Measurements from ENCODE around the gene TES. TPM values are rescaled to one million over a fixed set of nuclear protein-coding genes. Genes with fewer than 3 reads are reported as not detected.

TES gene
- total and polyA plus RNA-seq, 9 of the 15 experiments (the other 6 are each of a cell fraction or from before 2014, with no cell fraction given) = 20.7 to 61.6 (median 53.8) TPM

DNA sequence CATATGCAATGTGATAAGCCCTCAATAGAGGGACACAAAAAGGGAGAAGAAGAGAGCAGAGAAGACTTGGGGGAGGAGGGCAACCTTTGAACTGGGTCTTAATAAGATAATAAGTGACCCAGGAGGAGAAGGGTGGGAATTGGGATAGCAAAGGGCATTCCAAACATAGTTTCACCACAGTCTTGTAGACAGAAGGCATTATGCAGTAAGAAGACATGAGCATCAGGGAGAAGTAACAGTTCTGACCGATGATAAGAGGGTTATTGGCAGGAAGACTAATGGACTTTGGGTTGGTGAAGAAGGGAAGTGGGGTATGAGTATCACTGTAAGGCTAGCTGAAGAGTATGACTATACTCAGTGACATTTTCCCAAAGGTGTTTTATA, 63.6 kb downstream of the TES start (continued):
- TF ChIP-seq, protein P1, sequence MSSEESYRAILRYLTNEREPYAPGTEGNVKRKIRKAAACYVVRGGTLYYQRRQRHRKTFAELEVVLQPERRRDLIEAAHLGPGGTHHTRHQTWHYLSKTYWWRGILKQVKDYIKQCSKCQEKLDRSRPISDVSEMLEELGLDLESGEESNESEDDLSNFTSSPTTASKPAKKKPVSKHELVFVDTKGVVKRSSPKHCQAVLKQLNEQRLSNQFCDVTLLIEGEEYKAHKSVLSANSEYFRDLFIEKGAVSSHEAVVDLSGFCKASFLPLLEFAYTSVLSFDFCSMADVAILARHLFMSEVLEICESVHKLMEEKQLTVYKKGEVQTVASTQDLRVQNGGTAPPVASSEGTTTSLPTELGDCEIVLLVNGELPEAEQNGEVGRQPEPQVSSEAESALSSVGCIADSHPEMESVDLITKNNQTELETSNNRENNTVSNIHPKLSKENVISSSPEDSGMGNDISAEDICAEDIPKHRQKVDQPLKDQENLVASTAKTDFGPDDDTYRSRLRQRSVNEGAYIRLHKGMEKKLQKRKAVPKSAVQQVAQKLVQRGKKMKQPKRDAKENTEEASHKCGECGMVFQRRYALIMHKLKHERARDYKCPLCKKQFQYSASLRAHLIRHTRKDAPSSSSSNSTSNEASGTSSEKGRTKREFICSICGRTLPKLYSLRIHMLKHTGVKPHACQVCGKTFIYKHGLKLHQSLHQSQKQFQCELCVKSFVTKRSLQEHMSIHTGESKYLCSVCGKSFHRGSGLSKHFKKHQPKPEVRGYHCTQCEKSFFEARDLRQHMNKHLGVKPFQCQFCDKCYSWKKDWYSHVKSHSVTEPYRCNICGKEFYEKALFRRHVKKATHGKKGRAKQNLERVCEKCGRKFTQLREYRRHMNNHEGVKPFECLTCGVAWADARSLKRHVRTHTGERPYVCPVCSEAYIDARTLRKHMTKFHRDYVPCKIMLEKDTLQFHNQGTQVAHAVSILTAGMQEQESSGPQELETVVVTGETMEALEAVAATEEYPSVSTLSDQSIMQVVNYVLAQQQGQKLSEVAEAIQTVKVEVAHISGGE (CRISPR knock-in tag; IDR thresholded peaks at IDR 0.05) = no peak
- TF ChIP-seq, protein P2, sequence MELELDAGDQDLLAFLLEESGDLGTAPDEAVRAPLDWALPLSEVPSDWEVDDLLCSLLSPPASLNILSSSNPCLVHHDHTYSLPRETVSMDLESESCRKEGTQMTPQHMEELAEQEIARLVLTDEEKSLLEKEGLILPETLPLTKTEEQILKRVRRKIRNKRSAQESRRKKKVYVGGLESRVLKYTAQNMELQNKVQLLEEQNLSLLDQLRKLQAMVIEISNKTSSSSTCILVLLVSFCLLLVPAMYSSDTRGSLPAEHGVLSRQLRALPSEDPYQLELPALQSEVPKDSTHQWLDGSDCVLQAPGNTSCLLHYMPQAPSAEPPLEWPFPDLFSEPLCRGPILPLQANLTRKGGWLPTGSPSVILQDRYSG (tag; conservative IDR thresholded peaks at IDR 0.05; ENCODE audit: low read depth) = no peak
- TF ChIP-seq CBFA2T3 (IDR thresholded peaks at IDR 0.05) = no peak

DNA sequence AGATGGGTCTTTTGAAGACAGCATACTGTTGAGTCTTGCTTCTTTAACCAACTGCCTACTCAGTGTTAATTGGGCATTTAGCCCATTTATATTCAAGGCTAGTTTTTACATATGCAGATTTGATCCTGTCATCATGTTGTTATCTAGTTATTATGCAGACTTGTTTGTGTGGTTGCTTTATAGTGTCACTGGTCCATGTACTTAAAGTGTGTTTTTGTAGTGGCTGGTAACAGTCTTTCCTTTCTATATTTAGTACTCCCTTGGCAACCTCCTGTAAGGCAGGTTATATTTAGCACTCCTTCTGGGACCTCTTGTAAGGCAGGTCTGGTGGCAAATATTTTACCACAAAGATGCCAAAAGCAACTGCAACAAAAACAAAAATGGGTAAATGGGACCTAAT, 66.7 kb downstream of the TES start:
- Histone ChIP-seq H3K79me2 (ENCODE audit: control insufficient read depth, insufficient read depth, low read length) (no peaks in the 10 kb centered on the region), H3K27ac (ENCODE audit: extremely low read depth, low read depth, low read length) (no peak overlapping the region), H3K9me3 (replicated peaks; ENCODE audit: control insufficient read depth, insufficient read depth, low read depth, low read length) (no peaks in the 10 kb centered on the region), H3K4me3 (no peak overlapping the region), H3K4me2 (ENCODE audit: insufficient read depth, low read length) (no peak overlapping the region), H3K36me3 (ENCODE audit: control insufficient read depth, insufficient read depth, low read length) (no peaks in the 10 kb centered on the region), H2AFZ (ENCODE audit: low read depth, low read length) (no peak overlapping the region), H3K9me1 (ENCODE audit: control insufficient read depth, insufficient read depth, low read length) (no peaks in the 10 kb centered on the region), H4K20me1 (replicated peaks; ENCODE audit: control insufficient read depth, insufficient read depth, low read length) (no peaks in the 10 kb centered on the region), H3K27me3 (ENCODE audit: control insufficient read depth in 2 of 2, insufficient read depth in 2 of 2, low read length in 2 of 2) (no peaks in the 10 kb centered on the region; a peak in 2 of 5 replicates), H3K4me1 (replicated peaks in 1 of 2; ENCODE audit: control insufficient read depth in 2 of 2, insufficient read depth in 2 of 2, low read length in 2 of 2) (no peaks in the 10 kb centered on the region), H3K9ac (ENCODE audit: insufficient read depth in 1 of 2, low read depth in 2 of 2, low read length in 2 of 2) (no peak overlapping the region)
- in situ Hi-C loops (cut with MboI) = no loop called here
- POLR2A ChIA-PET = no interaction called here
- no peak for DNase-seq (ENCODE audit: extremely low read depth in 1 of 4, low spot score in 3 of 4)
- no peak for ATAC-seq
- no TSS peak for BruUV-seq (replicated peaks)
- intact Hi-C loops (cut with micrococcal nuclease) = no loop called here
- CTCF ChIA-PET (ENCODE audit: low intra/inter-chr PET ratio) = no interaction called here
- FAIRE-seq = no peak
- TF ChIP-seq SMARCE1 (IDR thresholded peaks at IDR 0.05) = no peak
- TF ChIP-seq TCFL5 (CRISPR knock-in tag; conservative IDR thresholded peaks at IDR 0.05) = no peak
- no peak for TF ChIP-seq NR2C1 (IDR thresholded peaks at IDR 0.05)
- no peak for TF ChIP-seq NR2C1 (tag; IDR thresholded peaks at IDR 0.05)
- TF ChIP-seq, protein P3, sequence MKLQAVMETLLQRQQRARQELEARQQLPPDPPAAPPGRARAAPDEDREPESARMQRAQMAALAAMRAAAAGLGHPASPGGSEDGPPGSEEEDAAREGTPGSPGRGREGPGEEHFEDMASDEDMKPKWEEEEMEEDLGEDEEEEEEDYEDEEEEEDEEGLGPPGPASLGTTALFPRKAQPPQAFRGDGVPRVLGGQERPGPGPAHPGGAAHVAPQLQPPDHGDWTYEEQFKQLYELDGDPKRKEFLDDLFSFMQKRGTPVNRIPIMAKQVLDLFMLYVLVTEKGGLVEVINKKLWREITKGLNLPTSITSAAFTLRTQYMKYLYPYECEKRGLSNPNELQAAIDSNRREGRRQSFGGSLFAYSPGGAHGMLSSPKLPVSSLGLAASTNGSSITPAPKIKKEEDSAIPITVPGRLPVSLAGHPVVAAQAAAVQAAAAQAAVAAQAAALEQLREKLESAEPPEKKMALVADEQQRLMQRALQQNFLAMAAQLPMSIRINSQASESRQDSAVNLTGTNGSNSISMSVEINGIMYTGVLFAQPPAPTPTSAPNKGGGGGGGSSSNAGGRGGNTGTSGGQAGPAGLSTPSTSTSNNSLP (IDR thresholded peaks at IDR 0.05; ENCODE audit: borderline replicate concordance, low read depth, low read length) = no peak
- TF ChIP-seq XRCC4 (IDR thresholded peaks at IDR 0.05; ENCODE audit: extremely low read depth, insufficient read depth, insufficient read length) = no peak
- TF ChIP-seq ERF (CRISPR knock-in tag; IDR thresholded peaks at IDR 0.05) = no peak
- TF ChIP-seq CC2D1A (IDR thresholded peaks at IDR 0.05) = no peak
- TF ChIP-seq ZNF146 (CRISPR knock-in tag; IDR thresholded peaks at IDR 0.05; ENCODE audit: unreplicated experiment) = no peak

Measured in K562 (cell line).